Osteoblast (primary cell): ENCODE measurements around the gene C5AR1. TPM values are rescaled to one million over a fixed set of nuclear protein-coding genes. Genes with fewer than 3 reads are reported as not detected.
A peak's percentile ranks its signal among the peaks of the same experiment; 100 is the strongest.

Experiments
- DNase-seq: peaks from one replicate; pipeline ENCODE4 v3.0.0; 2011; ENCODE audit warnings: low spot score, mixed read lengths; ENCODE audit not compliant: insufficient read length; ENCODE audit errors: missing footprints
- H2AFZ ChIP-seq: 2 replicates; pipeline ENCODE4 v1.6.0; 2011; ENCODE audit warnings: mild to moderate bottlenecking, low read length
- H3K27ac ChIP-seq: 2 replicates; pipeline ENCODE4 v1.5.1; 2011; ENCODE audit warnings: mild to moderate bottlenecking, low read depth, low read length, moderate library complexity
- H3K27me3 ChIP-seq: 2 replicates; pipeline ENCODE4 v1.6.0; 2012; ENCODE audit warnings: mild to moderate bottlenecking, control low read depth, inconsistent platforms, low read length, moderate library complexity; ENCODE audit not compliant: insufficient read depth
- H3K36me3 ChIP-seq: 2 replicates; pipeline ENCODE4 v1.5.1; 2011; ENCODE audit warnings: mild to moderate bottlenecking, low read length, control low read depth, moderate library complexity; ENCODE audit not compliant: insufficient read depth
- H3K4me1 ChIP-seq: 2 replicates; pipeline ENCODE4 v1.5.1; 2011; ENCODE audit warnings: mild to moderate bottlenecking, low read length, control low read depth, moderate library complexity; ENCODE audit not compliant: insufficient read depth
- H3K4me2 ChIP-seq: 2 replicates; pipeline ENCODE4 v1.6.0; 2011; ENCODE audit warnings: mild to moderate bottlenecking, low read length; ENCODE audit not compliant: insufficient read depth
- H3K4me3 ChIP-seq: fragments of 200-600 bp; sonication (generic); 3 replicates; pipeline ENCODE4 v1.5.1; 2012; ENCODE audit warnings: mild to moderate bottlenecking, low read length, inconsistent platforms; ENCODE audit not compliant: insufficient read depth
- H3K79me2 ChIP-seq: 2 replicates; pipeline ENCODE4 v1.6.0; 2012; ENCODE audit warnings: mild to moderate bottlenecking, low read length, control low read depth, inconsistent platforms; ENCODE audit not compliant: insufficient read depth
- H3K9me3 ChIP-seq: 2 replicates; pipeline ENCODE4 v1.5.1; 2011; ENCODE audit warnings: low read depth, low read length, control low read depth
- H4K20me1 ChIP-seq: 2 replicates; pipeline ENCODE4 v1.6.0; 2012; ENCODE audit warnings: mild to moderate bottlenecking, low read length, control low read depth; ENCODE audit not compliant: insufficient read depth
- CTCF ChIP-seq: IDR thresholded peaks from 2 replicates; pipeline ENCODE4 v1.5.1; 2011; ENCODE audit warnings: mild to moderate bottlenecking, low read depth, low read length, moderate library complexity; ENCODE audit errors: extremely low read depth
- total RNA-seq: library from RNA; depleted of rRNA; stranded (reverse); fragments of >200 nt; gene quantifications from 2 replicates; pipeline ENCODE4 v1.2.3, GENCODE V29; 2012

Gene C5AR1
- total RNA-seq, 1 donor = 0.72 TPM

GRCh38 chr19:47313754-47314295, 4.2 kb downstream of the C5AR1 start:
- H3K9me3 ChIP-seq = no peaks in the 10 kb centered on the region
- no peaks in the 10 kb centered on the region for H3K36me3 ChIP-seq
- no peak overlapping the region for H3K4me3 ChIP-seq
- H3K4me2 ChIP-seq = no peak overlapping the region
- H3K27ac ChIP-seq = no peak overlapping the region
- TF ChIP-seq CTCF = no peak
- no peaks in the 10 kb centered on the region for H3K27me3 ChIP-seq
- no peak for DNase-seq
- H3K4me1 ChIP-seq = peaks cover 13% of the 10 kb centered on the region
- no peaks in the 10 kb centered on the region for H3K79me2 ChIP-seq
- H2AFZ ChIP-seq = no peak overlapping the region
- no peaks in the 10 kb centered on the region for H4K20me1 ChIP-seq

GRCh38 chr19:47315125-47315821, 5.6 kb downstream of the C5AR1 start:
- Histone ChIP-seq H3K4me1 (peaks cover 4% of the 10 kb centered on the region), H3K27me3 (no peaks in the 10 kb centered on the region), H3K36me3 (no peaks in the 10 kb centered on the region), H3K9me3 (no peaks in the 10 kb centered on the region), H3K4me2 (peak overlapping the region; percentile 30), H3K79me2 (no peaks in the 10 kb centered on the region), H4K20me1 (no peaks in the 10 kb centered on the region), H3K27ac (no peak overlapping the region), H3K4me3 (no peak overlapping the region), H2AFZ (no peak overlapping the region)
- peak; percentile 97 for DNase-seq
- TF ChIP-seq CTCF = no peak

GRCh38 chr19:47316513-47316912, 6.9 kb downstream of the C5AR1 start:
- Histone ChIP-seq H3K4me2 (no peak overlapping the region), H2AFZ (no peak overlapping the region), H3K9me3 (no peaks in the 10 kb centered on the region), H3K27ac (no peak overlapping the region), H4K20me1 (no peaks in the 10 kb centered on the region), H3K27me3 (no peaks in the 10 kb centered on the region), H3K79me2 (no peaks in the 10 kb centered on the region), H3K4me3 (no peak overlapping the region), H3K36me3 (no peaks in the 10 kb centered on the region), H3K4me1 (peaks cover 4% of the 10 kb centered on the region)
- TF ChIP-seq CTCF = no peak
- DNase-seq = no peak

GRCh38 chr19:47319923-47320871, 10.5 kb downstream of the C5AR1 start:
- DNase-seq = no peak
- no peak for TF ChIP-seq CTCF

More at GRCh38 chr19:47319923-47320871, 10.5 kb downstream of the C5AR1 start:
- H3K36me3 ChIP-seq = no peaks in the 10 kb centered on the region
- peaks cover 4% of the 10 kb centered on the region for H3K4me1 ChIP-seq
- no peaks in the 10 kb centered on the region for H3K79me2 ChIP-seq
- H3K9me3 ChIP-seq = no peaks in the 10 kb centered on the region
- no peaks in the 10 kb centered on the region for H4K20me1 ChIP-seq
- H3K27me3 ChIP-seq = no peaks in the 10 kb centered on the region
- H2AFZ ChIP-seq = no peak overlapping the region
- no peak overlapping the region for H3K4me3 ChIP-seq
- H3K27ac ChIP-seq = no peak overlapping the region
- no peak overlapping the region for H3K4me2 ChIP-seq
